Measurements from ENCODE around the gene ONECUT3. TPM values are rescaled to one million over a fixed set of nuclear protein-coding genes. Genes with fewer than 3 reads are reported as not detected.

Gene ONECUT3
- total RNA-seq, 4 donors from 2014 or later, result not detected

GRCh38 chr19:1754018-1754635, 821 bp downstream of the ONECUT3 start:
- intact Hi-C loops (cut with DNase I; ENCODE audit: low total_unique reads), result no loop called here
- 1% methylated on average over 78 of the region's 105 CpGs; no CpG with 5 or more reads in 1 of the 2 donors for WGBS, 2 donors
- no peak for TF ChIP-seq POLR2A (IDR thresholded peaks at IDR 0.05)
- no peak for TF ChIP-seq CTCF (IDR thresholded peaks at IDR 0.05)
- H3K4me3 ChIP-seq (ENCODE audit: low read depth, poor library complexity, severe bottlenecking), result no peak overlapping the region
- no peak for DNase-seq (ENCODE audit: low spot score in 2 of 2)

GRCh38 chr19:1754636-1755466, 1.5 kb downstream of the ONECUT3 start:
- no peak for TF ChIP-seq CTCF (IDR thresholded peaks at IDR 0.05)
- TF ChIP-seq POLR2A (IDR thresholded peaks at IDR 0.05), result no peak
- intact Hi-C loops (cut with DNase I; ENCODE audit: low total_unique reads), result no loop called here
- DNase-seq (ENCODE audit: low spot score in 2 of 2), result no peak
- H3K4me3 ChIP-seq (ENCODE audit: low read depth, poor library complexity, severe bottlenecking), result no peak overlapping the region
- 1% methylated on average over 35 to 45 of the region's 80 CpGs for WGBS, 2 donors

GRCh38 chr19:1755467-1756171, 2.3 kb downstream of the ONECUT3 start:
- TF ChIP-seq POLR2A (IDR thresholded peaks at IDR 0.05) (no peak), CTCF (IDR thresholded peaks at IDR 0.05) (no peak)
- DNase-seq (ENCODE audit: low spot score in 2 of 2), result no peak
- 1 to 2% methylated on average over 32 to 43 of the region's 43 CpGs for WGBS, 2 donors
- intact Hi-C loops (cut with DNase I; ENCODE audit: low total_unique reads), result no loop called here
- H3K4me3 ChIP-seq (ENCODE audit: low read depth, poor library complexity, severe bottlenecking), result no peak overlapping the region

GRCh38 chr19:1756264-1756663, 3.0 kb downstream of the ONECUT3 start:
- WGBS, 2 donors, result 6 to 7% methylated on average over 20 of the region's 20 CpGs
- intact Hi-C loops (cut with DNase I; ENCODE audit: low total_unique reads), result no loop called here
- DNase-seq (ENCODE audit: low spot score in 2 of 2), result no peak
- no peak for TF ChIP-seq CTCF (IDR thresholded peaks at IDR 0.05)
- TF ChIP-seq POLR2A (IDR thresholded peaks at IDR 0.05), result no peak
- H3K4me3 ChIP-seq (ENCODE audit: low read depth, poor library complexity, severe bottlenecking), result no peak overlapping the region

DNA sequence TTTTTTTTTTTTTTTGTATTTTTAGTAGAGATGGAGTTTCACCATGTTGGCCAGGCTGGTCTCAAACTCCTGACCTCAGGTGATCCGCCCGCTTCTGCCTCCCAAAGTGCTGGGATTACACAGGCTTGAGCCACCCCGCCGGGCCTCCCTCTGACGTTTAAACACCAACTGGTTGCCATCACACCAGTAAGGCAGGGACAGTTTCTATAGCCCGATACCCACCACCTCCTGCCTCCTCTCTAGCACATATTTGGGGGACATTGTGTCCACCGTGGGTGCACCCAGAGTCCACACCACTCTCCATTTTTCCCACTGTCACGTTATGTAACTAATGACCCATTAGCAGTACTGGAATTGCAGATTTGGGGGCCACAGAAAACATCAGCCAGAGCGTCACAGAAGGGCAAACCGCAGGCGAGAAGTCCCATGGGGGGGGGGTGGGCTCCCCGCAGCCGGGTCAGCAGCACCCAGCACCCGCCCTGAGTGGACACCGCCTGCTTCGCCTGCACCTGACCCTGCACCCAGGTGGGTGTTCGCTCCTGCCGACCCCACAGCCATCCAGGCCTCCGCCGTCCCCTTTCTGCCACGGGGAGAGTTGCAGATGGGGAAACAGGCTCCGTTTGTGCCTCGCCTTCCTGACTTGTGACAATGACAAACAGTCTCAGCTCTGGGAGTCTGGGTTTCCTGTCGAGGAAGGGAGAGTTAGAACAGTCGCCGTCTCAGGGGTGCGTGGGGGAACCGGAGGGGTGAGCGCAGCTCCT, 3.6 kb downstream of the ONECUT3 start:
- intact Hi-C loops (cut with DNase I; ENCODE audit: low total_unique reads), result no loop called here
- TF ChIP-seq POLR2A (IDR thresholded peaks at IDR 0.05), result no peak
- TF ChIP-seq CTCF (IDR thresholded peaks at IDR 0.05), result no peak
- WGBS, 2 donors, result 5 to 7% methylated on average over 24 to 29 of the region's 29 CpGs
- no peak for DNase-seq (ENCODE audit: low spot score in 2 of 2)
- no peak overlapping the region for H3K4me3 ChIP-seq (ENCODE audit: low read depth, poor library complexity, severe bottlenecking)

Measured in lower leg skin (tissue), 4 donors.